ENCODE measurements around the gene KRT27.
"Not testable (repeated sequence)": the region's sequence is repeated elsewhere in the genome, so short reads cannot be mapped to it uniquely, and the experiment has no call there.

The KRT27 gene

DNA sequence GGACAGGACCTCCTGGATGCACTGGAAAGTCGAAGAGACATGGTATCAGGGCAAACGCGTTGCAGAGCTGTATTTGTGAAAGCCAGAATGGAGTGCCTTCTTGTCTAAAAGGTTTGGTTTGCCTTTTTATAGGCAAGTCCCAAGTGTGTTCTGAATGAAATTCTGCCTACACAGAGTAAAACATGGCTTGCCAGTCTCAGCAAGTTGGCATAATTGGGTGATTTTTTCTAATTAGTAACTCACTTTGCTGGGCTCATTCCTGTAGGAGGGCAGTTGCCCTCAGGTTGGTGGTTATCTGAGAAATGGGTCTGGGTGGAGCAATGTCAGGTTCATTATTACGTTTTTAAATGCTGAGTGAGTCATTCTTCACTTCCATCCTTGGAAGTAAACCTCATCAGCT lies 27.1 kb downstream of the KRT27 start, which contains the start of gene KRT25:
KRT25 (minus strand) TSS at position 101 of the 400 bp plus-strand sequence; CDS start at position 41, 60 bp downstream.
- DNase-seq (ENCODE audit: low read depth in 2 of 2) = no peak

DNA sequence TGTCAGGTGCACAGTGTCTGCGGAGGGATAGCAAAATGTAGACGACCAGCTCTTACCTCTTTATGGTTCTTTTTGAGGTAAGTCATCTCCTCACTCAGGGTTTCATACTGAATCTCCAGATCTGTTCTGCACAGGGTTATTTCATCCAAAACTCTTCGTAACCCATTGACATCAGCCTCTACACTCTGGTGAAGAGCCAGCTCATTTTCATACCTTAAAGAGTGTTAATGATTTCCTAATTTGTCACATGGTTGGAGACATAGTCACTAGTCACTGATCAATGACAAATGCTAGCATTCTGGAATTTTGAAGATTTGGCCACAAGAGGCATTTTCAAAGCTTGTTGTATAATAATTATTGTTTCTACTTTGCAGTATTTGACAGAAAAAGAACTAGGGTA lies 28.5 kb downstream of the KRT27 start:
- no peak for DNase-seq (ENCODE audit: low read depth in 2 of 2)

DNA sequence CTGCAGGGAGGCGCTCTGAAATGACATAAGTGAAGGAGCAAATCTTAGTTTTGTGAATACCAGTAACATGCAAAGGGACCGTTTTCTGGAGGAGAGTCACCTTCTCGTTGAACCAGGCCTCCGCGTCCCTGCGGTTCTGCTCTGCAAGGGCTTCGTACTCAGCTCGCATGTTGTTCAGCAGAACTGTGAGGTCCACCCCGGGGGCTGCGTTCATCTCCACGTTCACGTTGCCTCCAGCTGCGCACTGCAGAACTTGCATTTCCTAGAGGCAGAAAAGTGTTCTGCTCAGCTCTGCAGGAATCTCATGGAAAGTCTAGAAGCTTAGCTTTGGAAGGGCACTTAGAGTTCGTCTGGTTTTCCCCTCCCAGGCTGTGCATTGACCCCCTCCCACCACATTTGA lies 31.3 kb downstream of the KRT27 start:
- DNase-seq (ENCODE audit: low read depth in 2 of 2) = no peak

DNA sequence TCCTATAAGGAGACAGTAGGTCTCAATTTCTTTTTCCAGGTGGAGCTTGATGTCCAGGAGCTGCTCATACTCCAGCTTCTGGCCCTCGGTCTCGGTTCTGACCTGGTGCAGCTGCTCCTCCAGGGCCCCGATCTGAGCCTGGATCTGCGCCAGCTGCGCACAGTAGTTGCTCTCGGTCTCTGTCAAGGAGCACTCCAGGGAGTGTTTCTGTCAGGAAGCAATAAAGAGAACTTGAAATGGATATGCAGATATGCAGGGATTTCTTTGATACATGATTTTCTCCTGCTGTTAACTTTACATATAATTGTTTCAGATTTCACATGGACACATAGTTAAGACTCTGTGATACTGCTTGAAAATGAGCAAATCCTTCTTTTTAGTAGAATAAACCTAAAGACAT lies 32.0 kb downstream of the KRT27 start:
- DNase-seq (ENCODE audit: low read depth in 2 of 2) = no peak

DNA sequence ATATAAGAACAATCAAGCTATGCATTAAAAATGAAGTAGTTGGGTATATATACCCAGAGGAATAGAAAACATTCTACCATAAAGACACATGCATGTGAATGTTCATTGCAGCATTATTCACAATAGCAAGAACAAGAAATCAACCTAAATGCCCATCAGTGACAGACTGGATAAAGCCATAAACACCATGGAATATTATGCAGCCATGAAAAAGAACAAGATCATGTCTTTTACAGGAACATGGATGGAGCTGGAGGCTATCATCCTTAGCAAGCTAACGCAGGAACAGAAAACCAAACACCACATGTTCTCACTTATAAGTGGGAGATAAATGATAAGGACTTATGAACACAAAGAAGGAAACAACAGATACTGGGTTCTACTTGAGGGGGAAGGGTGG lies 33.7 kb downstream of the KRT27 start:
- not testable (repeated sequence) for DNase-seq (ENCODE audit: low read depth in 2 of 2)

DNA sequence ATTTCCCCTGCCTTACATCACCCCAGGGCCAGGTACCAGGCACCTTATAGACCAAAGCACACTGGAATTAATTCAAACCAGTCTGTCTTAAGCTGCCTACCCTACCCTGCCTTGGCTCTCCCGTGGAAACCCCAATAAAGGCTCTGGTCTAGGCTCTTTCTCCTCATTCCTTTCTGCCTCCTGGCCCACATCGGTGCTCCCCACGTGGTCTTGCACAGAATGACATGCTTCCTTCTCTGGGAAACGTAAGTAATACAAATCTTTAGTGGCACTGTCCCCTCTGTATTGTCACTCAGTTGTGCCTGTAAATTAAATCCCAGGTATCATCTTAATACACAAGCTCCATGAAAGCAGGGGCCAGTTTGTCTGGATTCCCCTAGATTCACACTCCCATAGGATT lies 43.8 kb downstream of the KRT27 start:
- no peak for DNase-seq (ENCODE audit: low read depth in 2 of 2)

DNA sequence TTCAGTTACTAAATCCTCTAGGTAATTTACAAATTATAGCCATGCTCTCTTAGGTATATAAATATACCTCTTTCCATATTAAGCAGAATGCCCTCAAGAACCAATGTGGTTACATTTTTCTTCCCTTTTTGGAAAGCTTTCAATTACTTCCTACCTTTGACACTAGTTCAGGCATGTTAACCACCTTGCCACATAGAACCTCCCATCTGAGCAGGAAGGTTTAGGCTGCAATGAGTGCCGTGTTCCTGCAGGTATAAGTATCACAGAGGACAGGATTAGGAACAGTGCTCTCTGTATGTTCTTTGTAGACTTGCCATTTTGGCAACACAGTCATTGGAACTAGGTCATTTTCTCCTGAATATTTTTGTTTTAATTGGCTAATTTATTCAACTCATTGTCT lies 47.3 kb downstream of the KRT27 start:
- no peak for DNase-seq (ENCODE audit: low read depth in 2 of 2)

DNA sequence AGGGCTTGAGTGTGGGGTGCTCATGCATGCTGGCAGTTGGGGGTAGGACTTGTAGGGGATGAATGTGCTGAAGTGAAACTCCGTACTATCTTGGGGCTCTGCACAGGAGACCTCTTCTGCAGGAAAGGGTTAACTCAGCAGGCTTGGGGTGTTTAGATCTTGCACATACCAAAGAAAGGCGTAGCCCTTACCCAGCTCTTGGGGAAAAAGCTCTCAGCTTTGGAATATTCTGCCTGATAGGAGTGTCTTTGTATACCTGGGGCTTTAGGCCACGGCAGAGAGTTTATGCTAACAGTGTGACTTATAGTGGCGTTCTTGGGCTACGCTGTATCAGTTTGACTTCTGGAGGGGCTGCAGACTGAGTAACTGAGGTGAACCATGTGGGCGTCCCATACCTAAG lies 48.3 kb downstream of the KRT27 start:
- DNase-seq (ENCODE audit: low read depth in 2 of 2) = no peak

DNA sequence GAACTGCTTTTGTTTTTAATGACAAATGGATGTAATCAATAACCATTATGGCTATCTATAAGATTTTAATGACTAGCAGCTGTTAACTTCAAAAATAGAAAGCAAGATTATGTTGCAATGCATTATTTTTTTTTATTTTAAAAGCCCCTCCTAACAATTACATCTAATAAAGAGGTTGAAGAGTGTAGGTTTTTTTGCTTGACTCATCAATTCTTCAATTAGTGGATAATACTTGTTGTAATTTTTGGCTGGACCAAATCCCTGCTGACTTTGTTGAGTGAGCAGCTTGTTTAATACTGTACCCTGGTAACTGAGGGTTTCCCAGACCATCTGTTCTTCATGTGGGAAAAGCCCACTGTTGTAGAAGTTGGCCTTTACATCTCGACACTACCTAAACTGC lies 51.4 kb downstream of the KRT27 start:
- no peak for DNase-seq (ENCODE audit: low read depth in 2 of 2)

DNA sequence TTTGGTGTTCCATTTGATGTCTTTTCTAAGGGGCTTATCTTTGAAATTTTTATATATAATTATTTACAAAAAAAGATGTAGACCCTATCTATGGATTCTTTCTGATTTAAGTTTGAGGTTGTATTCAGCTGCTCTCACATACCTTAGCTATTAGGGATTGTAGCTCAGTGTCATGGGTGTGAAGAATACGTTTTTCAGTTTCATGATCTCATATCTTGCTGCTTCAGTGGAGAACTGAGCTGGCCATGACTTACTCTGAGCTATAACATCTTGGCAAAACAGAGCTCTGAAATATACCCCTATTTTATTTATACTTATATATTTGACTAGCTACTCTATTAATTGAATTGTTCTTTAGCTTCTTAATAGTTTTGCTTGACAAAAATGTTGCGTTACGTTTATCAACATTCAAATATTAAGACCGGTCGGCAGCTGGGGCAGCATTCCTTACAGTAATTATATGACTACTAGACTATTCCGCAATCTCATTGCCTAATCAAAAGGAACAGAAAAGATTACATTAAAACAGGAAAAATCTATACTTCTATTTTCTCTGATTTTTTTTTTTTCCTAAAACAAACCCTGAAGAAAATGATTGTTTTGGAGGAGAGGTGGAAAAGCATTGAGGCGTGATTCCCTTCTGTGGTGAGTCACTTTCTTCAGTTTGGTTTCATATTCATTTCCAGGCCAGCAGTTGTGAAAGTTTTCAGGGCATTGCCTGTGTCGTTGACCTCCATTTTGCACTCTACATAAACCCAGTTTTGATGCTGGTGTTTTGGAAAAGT lies 54.7 kb downstream of the KRT27 start:
- DNase-seq (ENCODE audit: low read depth in 2 of 2) = no peak

DNA sequence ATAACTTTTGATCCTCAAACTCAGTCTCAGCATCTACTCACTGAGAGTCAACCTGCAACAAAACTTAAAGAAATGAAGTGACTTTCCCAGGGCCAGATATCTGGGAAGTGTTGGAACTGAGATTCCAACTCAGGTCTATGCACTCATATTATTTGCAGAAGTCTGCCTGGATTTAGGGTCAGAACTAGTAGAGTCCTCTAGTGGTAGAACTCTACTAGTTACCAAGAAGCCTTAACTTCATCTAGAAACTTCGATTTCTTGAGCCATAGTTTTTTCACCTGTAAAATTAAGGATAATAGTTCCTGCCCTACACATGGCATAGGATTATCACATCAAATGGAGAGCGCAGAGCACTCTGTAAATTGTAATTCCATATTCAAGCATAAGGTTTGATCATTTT lies 55.4 kb downstream of the KRT27 start:
- DNase-seq (ENCODE audit: low read depth in 2 of 2) = no peak
